GM18873 (cell line): ENCODE measurements around the gene SNRPB2.

Experiments used
- ATAC-seq: cut with Tn5 transposase; IDR thresholded peaks from one replicate; pipeline ENCODE4 v1.9.1; 2021; ENCODE audit warnings: mild to moderate bottlenecking, moderate library complexity, moderate number of reproducible peaks; ENCODE audit not compliant: unreplicated experiment, low FRiP score

SNRPB2 gene

GRCh38 chr20:16729565-16730460, at the start of gene SNRPB2:
Gene SNRPB2 (plus strand): TSS chr20:16730026. CDS start chr20:16731703, 1,677 bp downstream.
- peak; percentile 98 for ATAC-seq

- no peak for ATAC-seq
Observed at GRCh38 chr20:16684416-16684815, 45.4 kb upstream of the SNRPB2 start.

- ATAC-seq: no peak
Observed at GRCh38 chr20:16689906-16690305, 39.9 kb upstream of the SNRPB2 start.

GRCh38 chr20:16691381-16691780, 38.4 kb upstream of the SNRPB2 start:
- no peak for ATAC-seq

GRCh38 chr20:16692009-16692408, 37.8 kb upstream of the SNRPB2 start:
- ATAC-seq: no peak

GRCh38 chr20:16692442-16692841, 37.4 kb upstream of the SNRPB2 start:
- no peak for ATAC-seq

- ATAC-seq: no peak
Observed at GRCh38 chr20:16693278-16693677, 36.5 kb upstream of the SNRPB2 start.

GRCh38 chr20:16694161-16694560, 35.7 kb upstream of the SNRPB2 start:
- no peak for ATAC-seq

GRCh38 chr20:16695628-16696027, 34.2 kb upstream of the SNRPB2 start:
- ATAC-seq: no peak

- no peak for ATAC-seq
Observed at GRCh38 chr20:16699293-16699692, 30.5 kb upstream of the SNRPB2 start.

- ATAC-seq: no peak
Observed at GRCh38 chr20:16701296-16701695, 28.5 kb upstream of the SNRPB2 start.

- ATAC-seq: no peak
Observed at GRCh38 chr20:16703570-16703969, 26.3 kb upstream of the SNRPB2 start.

- ATAC-seq: no peak
Observed at GRCh38 chr20:16707674-16708073, 22.2 kb upstream of the SNRPB2 start.

GRCh38 chr20:16708602-16709001, 21.2 kb upstream of the SNRPB2 start:
- ATAC-seq: no peak

- ATAC-seq: peak; percentile 85
Observed at GRCh38 chr20:16709017-16709416, 20.8 kb upstream of the SNRPB2 start.

- ATAC-seq: no peak
Observed at GRCh38 chr20:16710781-16711180, 19.0 kb upstream of the SNRPB2 start.

- no peak for ATAC-seq
Observed at GRCh38 chr20:16711661-16712258, 18.1 kb upstream of the SNRPB2 start.

- no peak for ATAC-seq
Observed at GRCh38 chr20:16712511-16712947, 17.3 kb upstream of the SNRPB2 start.

- no peak for ATAC-seq
Observed at GRCh38 chr20:16713066-16713465, 16.8 kb upstream of the SNRPB2 start.

GRCh38 chr20:16714242-16714641, 15.6 kb upstream of the SNRPB2 start:
- ATAC-seq: no peak

- no peak for ATAC-seq
Observed at GRCh38 chr20:16714751-16715150, 15.1 kb upstream of the SNRPB2 start.

GRCh38 chr20:16719421-16719820, 10.4 kb upstream of the SNRPB2 start:
- ATAC-seq: no peak
